Liver (tissue), 9 donors: ENCODE results near the gene ST7L. TPM values are rescaled to one million over a fixed set of nuclear protein-coding genes. Genes with fewer than 3 reads are reported as not detected.

Source experiments
- DNase-seq: peaks from one replicate; pipeline ENCODE4 v3.0.0-alpha.2; 2017; ENCODE audit warnings: low spot score
- H3K27ac ChIP-seq, 2 donors: one replicate each; pipeline ENCODE4 v1.7.0; 2013; ENCODE audit warnings: inconsistent platforms in 2 of 2, low read length in 2 of 2, control low read depth in 1 of 2, low read depth in 1 of 2, mild to moderate bottlenecking in 1 of 2
- H3K27me3 ChIP-seq, 4 donors: one replicate each; pipeline versions ENCODE4 v1.6.1 to v1.7.0; 2013; ENCODE audit warnings: low read length in 3 of 4, inconsistent platforms in 1 of 4, mild to moderate bottlenecking in 1 of 4, moderate library complexity in 1 of 4; ENCODE audit not compliant: control insufficient read depth in 4 of 4, insufficient read depth in 4 of 4
- H3K36me3 ChIP-seq, 4 donors: one replicate each; pipeline versions ENCODE4 v1.6.1 to v1.7.0; 2013; ENCODE audit warnings: low read length in 3 of 4, mild to moderate bottlenecking in 3 of 4, low read depth in 1 of 4, moderate library complexity in 1 of 4; ENCODE audit not compliant: control insufficient read depth in 4 of 4, insufficient read depth in 3 of 4
- H3K4me1 ChIP-seq, 4 donors: one replicate each; pipeline versions ENCODE4 v1.6.1 to v1.7.0; 2013; ENCODE audit warnings: low read length in 3 of 4, mild to moderate bottlenecking in 3 of 4, moderate library complexity in 1 of 4; ENCODE audit not compliant: control insufficient read depth in 4 of 4, insufficient read depth in 4 of 4
- H3K4me3 ChIP-seq, 3 donors: one replicate each; pipeline versions ENCODE4 v1.6.1 to v1.7.0; 2013; ENCODE audit warnings: low read length in 3 of 3, control low read depth in 1 of 3, low read depth in 1 of 3, mild to moderate bottlenecking in 1 of 3
- H3K9ac ChIP-seq, 2 donors: one replicate each; pipeline ENCODE4 v1.7.0; 2013; ENCODE audit warnings: low read length in 2 of 2, mild to moderate bottlenecking in 2 of 2, moderate library complexity in 2 of 2, control low read depth in 1 of 2, low read depth in 1 of 2
- H3K9me3 ChIP-seq, 4 donors: one replicate each; pipeline versions ENCODE4 v1.6.1 to v1.7.0; 2013; ENCODE audit warnings: low read length in 3 of 4; ENCODE audit not compliant: control insufficient read depth in 4 of 4
- CTCF ChIP-seq: fragments of 150-350 bp; IDR thresholded peaks from 2 replicates; pipeline ENCODE4 v1.5.1; 2017; ENCODE audit warnings: improper control_type of control experiment, low read depth, low read length; ENCODE audit not compliant: missing input control
- EGR1 ChIP-seq, 2 donors: IDR thresholded peaks; 2 replicates each; pipeline ENCODE4 v1.6.1; 2016 to 2018; ENCODE audit warnings: antibody characterized with exemption in 2 of 2, low read depth in 2 of 2
- FOXA1 ChIP-seq: IDR thresholded peaks from 2 replicates; pipeline ENCODE4 v1.6.1; 2016; ENCODE audit warnings: antibody characterized with exemption
- FOXA2 ChIP-seq: IDR thresholded peaks from 2 replicates; pipeline ENCODE4 v1.6.1; 2016; ENCODE audit warnings: antibody characterized with exemption
- GABPA ChIP-seq, 2 donors: IDR thresholded peaks in 1 of 2; conservative IDR thresholded peaks in 1 of 2; 2 replicates each; pipeline ENCODE4 v1.6.1; 2016; ENCODE audit warnings: antibody characterized with exemption in 2 of 2, mild to moderate bottlenecking in 1 of 2, moderate library complexity in 1 of 2
- HNF4A ChIP-seq, 2 donors: conservative IDR thresholded peaks; 2 replicates each; pipeline ENCODE4 v1.6.1; 2016; ENCODE audit warnings: antibody characterized with exemption in 2 of 2, mild to moderate bottlenecking in 2 of 2
- HNF4G ChIP-seq: IDR thresholded peaks from 2 replicates; pipeline ENCODE4 v1.6.1; 2016; ENCODE audit warnings: antibody characterized with exemption
- JUND ChIP-seq, 2 donors: IDR thresholded peaks; 2 replicates each; pipeline ENCODE4 v1.6.1; 2016; ENCODE audit warnings: antibody characterized with exemption in 2 of 2
- NR2F2 ChIP-seq: IDR thresholded peaks from 2 replicates; pipeline ENCODE4 v1.6.1; 2016; ENCODE audit warnings: antibody characterized with exemption
- RAD21 ChIP-seq, 2 donors: IDR thresholded peaks; 2 replicates each; pipeline ENCODE4 v1.6.1; 2016; ENCODE audit warnings: antibody characterized with exemption in 2 of 2, mild to moderate bottlenecking in 2 of 2
- RXRA ChIP-seq, 2 donors: IDR thresholded peaks; 2 replicates each; pipeline ENCODE4 v1.6.1; 2017 to 2018; ENCODE audit warnings: antibody characterized with exemption in 2 of 2, mild to moderate bottlenecking in 1 of 2
- SP1 ChIP-seq: IDR thresholded peaks from 2 replicates; pipeline ENCODE4 v1.6.1; 2018; ENCODE audit warnings: antibody characterized with exemption, mild to moderate bottlenecking
- TAF1 ChIP-seq: conservative IDR thresholded peaks from 2 replicates; pipeline ENCODE4 v1.6.1; 2016; ENCODE audit warnings: antibody characterized with exemption, mild to moderate bottlenecking
- YY1 ChIP-seq: IDR thresholded peaks from 2 replicates; pipeline ENCODE4 v1.6.1; 2016; ENCODE audit warnings: antibody characterized with exemption, mild to moderate bottlenecking
- ZBTB33 ChIP-seq: IDR thresholded peaks from 2 replicates; pipeline ENCODE4 v1.6.1; 2016; ENCODE audit warnings: antibody characterized with exemption
- WGBS: extraction: QIAGEN DNeasy Blood & Tissue Kit; methylation state at CpG from one replicate; pipeline ENCODE4 v1.1.7; 2013; 5-methylcytosine and 5-hydroxymethylcytosine counted together
- polyA plus RNA-seq, 2 donors: library from polyadenylated mRNA; stranded (reverse) in 1 of 2; unstranded in 1 of 2; fragments of 200-250 nt in 1 of 2; fragments of >200 nt in 1 of 2; fragmentation: Nextera tagmentation in 1 of 2; extraction: Ambion mirVana in 1 of 2; gene quantifications; one replicate each; pipeline versions ENCODE4 v1.2.1 to v1.2.3, GENCODE V29; 2013 to 2015
- total RNA-seq, 2 donors: library from RNA; depleted of rRNA; stranded (reverse); fragments of >200 nt; gene quantifications; one replicate each; pipeline ENCODE4 v1.2.3, GENCODE V29; 2014
- TF ChIP-seq, protein P1 (sequence below): IDR thresholded peaks from 2 replicates; pipeline ENCODE4 v1.6.1; 2016; ENCODE audit warnings: antibody characterized with exemption, mild to moderate bottlenecking
- TF ChIP-seq, protein P2 (sequence below): IDR thresholded peaks from 2 replicates; pipeline ENCODE4 v1.6.1; 2016; ENCODE audit warnings: antibody characterized with exemption
- donor health status: healthy.
- donor health status: healthy.
- donor health status: healthy.
- donor health status: healthy.
- donor health status: healthy.

ST7L gene
- total and polyA plus RNA-seq, 4 donors, result 4.9 to 13.6 (median 9.5) TPM

DNA sequence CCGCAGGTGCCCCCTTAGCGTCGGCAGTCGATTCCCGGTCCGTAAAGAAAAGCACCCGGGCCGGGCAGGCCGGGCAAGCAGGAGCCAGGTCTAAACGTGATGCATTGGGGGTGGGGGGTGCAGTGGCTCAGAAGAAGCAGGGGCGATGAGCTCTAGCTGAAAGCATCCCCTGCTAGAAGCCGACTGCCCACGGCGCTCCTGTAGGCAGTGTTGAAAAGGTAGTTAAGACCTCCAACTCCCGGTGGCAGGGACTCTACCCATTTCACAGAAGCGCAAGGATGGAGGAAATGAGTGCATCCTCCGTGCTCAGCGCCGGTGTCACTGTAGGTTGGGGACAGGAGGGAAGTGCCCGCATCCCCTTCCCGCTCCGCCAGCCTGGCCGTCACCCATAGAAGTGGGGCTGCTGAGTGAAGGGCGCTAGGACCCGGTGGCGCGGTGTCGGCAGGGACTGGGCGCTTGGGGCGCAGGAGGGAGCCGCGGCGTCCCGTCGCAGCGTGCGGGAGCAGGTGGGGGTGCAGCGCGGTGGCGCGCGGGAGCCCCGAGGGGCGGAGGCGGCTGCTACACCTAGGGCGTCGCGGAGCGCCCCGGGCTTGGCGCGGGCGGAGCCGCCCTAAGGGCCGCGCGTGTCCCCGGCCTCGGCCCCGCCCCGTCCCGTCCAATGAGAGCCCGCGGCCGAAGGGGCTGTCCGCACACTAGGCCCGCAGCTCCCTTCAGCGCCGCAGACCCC lies 110.5 kb downstream of the ST7L start, which contains the start of gene WNT2B:
WNT2B (plus strand) TSS at position 688 of the 727 bp plus-strand sequence. CDS start 298 bp downstream, outside the sequence.
- no peak within 1 kb of the TSS for H3K27ac ChIP-seq

DNA sequence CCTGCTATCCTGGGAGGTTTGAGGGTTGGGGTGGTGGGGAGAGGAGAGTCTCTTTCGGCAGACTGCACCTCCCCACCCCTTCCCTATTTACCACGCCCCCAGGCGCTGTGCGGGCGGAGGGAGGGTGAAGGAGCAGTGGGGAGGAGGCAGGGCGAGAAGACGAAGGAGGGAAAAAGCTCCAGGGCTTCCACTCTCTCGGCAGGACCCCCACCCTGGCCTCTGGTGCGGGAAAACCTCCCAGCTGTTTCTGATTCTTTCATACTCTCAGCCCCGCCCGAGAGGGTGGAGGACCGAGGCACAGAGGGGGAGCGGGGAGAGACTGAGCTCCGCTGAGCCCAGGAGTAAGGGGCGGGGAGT lies 111.0 kb downstream of the ST7L start:
- no peak for DNase-seq
- Histone ChIP-seq H3K4me1 (peaks cover 15 to 19% (median 17%) of the 10 kb centered on the region in 4 donors), H3K27me3 (peaks cover 0 to 24% (median 5%) of the 10 kb centered on the region in 4 donors), H3K9me3 (no peaks in the 10 kb centered on the region), H3K27ac (no peak overlapping the region), H3K36me3 (no peaks in the 10 kb centered on the region), H3K4me3 (peak overlapping the region in 1 of 3 donors; percentile 46), H3K9ac (no peak overlapping the region)
- WGBS, result 6% methylated on average over 15 of the region's 15 CpGs
- TF ChIP-seq JUND (IDR thresholded peaks at IDR 0.05), result no peak
- no peak for TF ChIP-seq RXRA (IDR thresholded peaks at IDR 0.05)
- no peak for TF ChIP-seq ZBTB33
- no peak for TF ChIP-seq HNF4G
- TF ChIP-seq RAD21 (IDR thresholded peaks at IDR 0.05), result no peak
- TF ChIP-seq EGR1 (IDR thresholded peaks at IDR 0.05; ENCODE audit: low read depth in 2 of 2), result no peak
- TF ChIP-seq SP1, result no peak
- TF ChIP-seq, protein P1, sequence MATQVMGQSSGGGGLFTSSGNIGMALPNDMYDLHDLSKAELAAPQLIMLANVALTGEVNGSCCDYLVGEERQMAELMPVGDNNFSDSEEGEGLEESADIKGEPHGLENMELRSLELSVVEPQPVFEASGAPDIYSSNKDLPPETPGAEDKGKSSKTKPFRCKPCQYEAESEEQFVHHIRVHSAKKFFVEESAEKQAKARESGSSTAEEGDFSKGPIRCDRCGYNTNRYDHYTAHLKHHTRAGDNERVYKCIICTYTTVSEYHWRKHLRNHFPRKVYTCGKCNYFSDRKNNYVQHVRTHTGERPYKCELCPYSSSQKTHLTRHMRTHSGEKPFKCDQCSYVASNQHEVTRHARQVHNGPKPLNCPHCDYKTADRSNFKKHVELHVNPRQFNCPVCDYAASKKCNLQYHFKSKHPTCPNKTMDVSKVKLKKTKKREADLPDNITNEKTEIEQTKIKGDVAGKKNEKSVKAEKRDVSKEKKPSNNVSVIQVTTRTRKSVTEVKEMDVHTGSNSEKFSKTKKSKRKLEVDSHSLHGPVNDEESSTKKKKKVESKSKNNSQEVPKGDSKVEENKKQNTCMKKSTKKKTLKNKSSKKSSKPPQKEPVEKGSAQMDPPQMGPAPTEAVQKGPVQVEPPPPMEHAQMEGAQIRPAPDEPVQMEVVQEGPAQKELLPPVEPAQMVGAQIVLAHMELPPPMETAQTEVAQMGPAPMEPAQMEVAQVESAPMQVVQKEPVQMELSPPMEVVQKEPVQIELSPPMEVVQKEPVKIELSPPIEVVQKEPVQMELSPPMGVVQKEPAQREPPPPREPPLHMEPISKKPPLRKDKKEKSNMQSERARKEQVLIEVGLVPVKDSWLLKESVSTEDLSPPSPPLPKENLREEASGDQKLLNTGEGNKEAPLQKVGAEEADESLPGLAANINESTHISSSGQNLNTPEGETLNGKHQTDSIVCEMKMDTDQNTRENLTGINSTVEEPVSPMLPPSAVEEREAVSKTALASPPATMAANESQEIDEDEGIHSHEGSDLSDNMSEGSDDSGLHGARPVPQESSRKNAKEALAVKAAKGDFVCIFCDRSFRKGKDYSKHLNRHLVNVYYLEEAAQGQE, result no peak
- no peak for TF ChIP-seq FOXA1
- TF ChIP-seq HNF4A (conservative IDR thresholded peaks at IDR 0.05), result no peak
- no peak for TF ChIP-seq YY1
- no peak for TF ChIP-seq NR2F2
- TF ChIP-seq, protein P2, sequence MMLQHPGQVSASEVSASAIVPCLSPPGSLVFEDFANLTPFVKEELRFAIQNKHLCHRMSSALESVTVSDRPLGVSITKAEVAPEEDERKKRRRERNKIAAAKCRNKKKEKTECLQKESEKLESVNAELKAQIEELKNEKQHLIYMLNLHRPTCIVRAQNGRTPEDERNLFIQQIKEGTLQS, result no peak
- TF ChIP-seq FOXA2, result no peak
- no peak for TF ChIP-seq TAF1
- TF ChIP-seq CTCF, result no peak

More for the DNA sequence above, 110.5 kb downstream of the ST7L start, which contains the start of gene WNT2B:
- no peaks in the 10 kb centered on the region for H3K36me3 ChIP-seq
- H3K9me3 ChIP-seq, result no peaks in the 10 kb centered on the region
- H3K4me3 ChIP-seq, result peak within 1 kb of the TSS in 2 of 3 donors; percentile 46 to 51
- 2% methylated on average over 69 of the region's 69 CpGs for WGBS
- H3K27me3 ChIP-seq, result peaks cover 0 to 19% (median 4%) of the 10 kb centered on the region in 4 donors
- H3K9ac ChIP-seq, result no peak within 1 kb of the TSS
- TF ChIP-seq FOXA1 (no peak), RAD21 (IDR thresholded peaks at IDR 0.05) (no peak), JUND (IDR thresholded peaks at IDR 0.05) (no peak), HNF4G (no peak), SP1 (no peak), HNF4A (conservative IDR thresholded peaks at IDR 0.05) (no peak), GABPA (IDR thresholded peaks at IDR 0.05 in 1 of 2, conservative IDR thresholded peaks at IDR 0.05 in 1 of 2) (no peak)
- TF ChIP-seq, protein P2, result no peak
- TF ChIP-seq, protein P1, result no peak
- no peak for DNase-seq
- peaks cover 15 to 19% (median 17%) of the 10 kb centered on the region in 4 donors for H3K4me1 ChIP-seq
